Neural progenitor cell (in vitro differentiated cells): Measurements from ENCODE around the gene RBKS. TPM values are rescaled to one million over a fixed set of nuclear protein-coding genes. Genes with fewer than 3 reads are reported as not detected.

Experiments used
- DNase-seq: peaks from one replicate; pipeline ENCODE4 v3.0.0-alpha.2; 2016; ENCODE audit warnings: low spot score
- H2AFZ ChIP-seq: fragments of 200-600 bp; sonication (generic); replicated peaks from 2 replicates; pipeline ENCODE4 v1.6.1; 2016; ENCODE audit warnings: antibody characterized with exemption
- H3F3A ChIP-seq: fragments of 200-600 bp; sonication (generic); 2 replicates; pipeline ENCODE4 v1.6.1; 2016; ENCODE audit warnings: antibody characterized with exemption, low read depth
- H3K27ac ChIP-seq: fragments of 200-600 bp; sonication (generic); 2 replicates; pipeline ENCODE4 v1.5.1; 2016; ENCODE audit warnings: mild to moderate bottlenecking
- H3K27me3 ChIP-seq: fragments of 200-600 bp; sonication (generic); 2 replicates; pipeline ENCODE4 v1.6.1; 2016; ENCODE audit warnings: mild to moderate bottlenecking, moderate library complexity
- H3K36me3 ChIP-seq: fragments of 200-600 bp; sonication (generic); 2 replicates; pipeline ENCODE4 v1.5.1; 2016
- H3K4me1 ChIP-seq: fragments of 200-600 bp; sonication (generic); 2 replicates; pipeline ENCODE4 v1.6.1; 2016; ENCODE audit warnings: mixed run types
- H3K4me2 ChIP-seq: fragments of 200-600 bp; sonication (generic); 2 replicates; pipeline ENCODE4 v1.6.1; 2016
- H3K4me3 ChIP-seq: fragments of 200-600 bp; sonication (generic); 2 replicates; pipeline ENCODE4 v1.5.1; 2016
- H3K79me2 ChIP-seq: fragments of 200-600 bp; sonication (generic); 2 replicates; pipeline ENCODE4 v1.6.1; 2016; ENCODE audit warnings: low read depth
- H3K9ac ChIP-seq: fragments of 200-600 bp; sonication (generic); 2 replicates; pipeline ENCODE4 v1.6.1; 2016
- H3K9me3 ChIP-seq: fragments of 200-600 bp; sonication (generic); 2 replicates; pipeline ENCODE4 v1.5.1; 2016; ENCODE audit warnings: low read depth
- H4K20me1 ChIP-seq: fragments of 200-600 bp; sonication (generic); 2 replicates; pipeline ENCODE4 v1.6.1; 2016; ENCODE audit warnings: low read depth
- H3K27ac Mint-ChIP-seq: 3 replicates; pipeline ENCODE4 v1.8.0; 2021; ENCODE audit warnings: mixed read lengths
- H3K27me3 Mint-ChIP-seq: 2 replicates; pipeline ENCODE4 v1.8.0; 2022; ENCODE audit warnings: low read depth, mild to moderate bottlenecking, inconsistent platforms, moderate library complexity, mixed read lengths; ENCODE audit not compliant: insufficient read depth
- H3K36me3 Mint-ChIP-seq: 3 replicates; pipeline ENCODE4 v1.8.0; 2021; ENCODE audit warnings: mixed read lengths
- H3K4me1 Mint-ChIP-seq: 3 replicates; pipeline ENCODE4 v1.8.0; 2021; ENCODE audit warnings: mixed read lengths
- H3K4me3 Mint-ChIP-seq: 3 replicates; pipeline ENCODE4 v1.8.0; 2021; ENCODE audit warnings: mild to moderate bottlenecking, moderate library complexity, mixed read lengths
- H3K9me3 Mint-ChIP-seq: 3 replicates; pipeline ENCODE4 v1.8.0; 2020; ENCODE audit warnings: mixed read lengths
- CTCF ChIP-seq: fragments of 200-600 bp; sonication (generic); IDR thresholded peaks from 2 replicates; pipeline ENCODE4 v1.5.1; 2017; ENCODE audit warnings: antibody characterized with exemption, mild to moderate bottlenecking
- EZH2 ChIP-seq: fragments of 200-600 bp; sonication (generic); IDR thresholded peaks from 2 replicates; pipeline ENCODE4 v1.6.1; 2017; ENCODE audit warnings: antibody characterized with exemption, mild to moderate bottlenecking, moderate library complexity
- EZH2phosphoT487 ChIP-seq: fragments of 200-600 bp; sonication (generic); IDR thresholded peaks from 2 replicates; pipeline ENCODE4 v1.6.1; 2017; ENCODE audit warnings: antibody characterized with exemption
- total RNA-seq: library from RNA; depleted of rRNA; stranded (reverse); fragments of >200 nt; gene quantifications from 2 replicates; pipeline ENCODE4 v1.2.3, GENCODE V29; 2015; ENCODE audit warnings: low replicate concordance

The RBKS gene
- total RNA-seq, 1 donor from 2014 or later = 8.5 TPM

DNA sequence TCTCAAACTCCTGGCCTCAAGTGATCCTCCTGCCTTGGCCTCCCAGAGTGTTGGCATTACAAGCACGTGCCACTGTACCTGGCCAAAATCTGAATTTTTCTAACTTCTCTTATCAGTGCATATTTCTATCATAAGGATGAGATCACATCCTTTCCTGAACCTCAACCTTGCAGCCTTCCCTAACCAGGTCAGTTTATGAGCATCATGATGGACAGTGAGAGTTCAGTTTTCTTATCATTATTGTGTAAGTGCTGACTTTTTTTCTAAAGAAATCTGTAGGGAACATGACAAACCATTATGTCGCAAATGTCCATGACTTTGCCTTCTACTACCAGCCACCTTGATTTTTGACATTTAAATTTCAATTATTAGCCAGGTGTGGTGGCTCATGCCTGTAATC, 87.1 kb downstream of the RBKS start:
- Histone ChIP-seq H3K4me1 (no peaks in the 10 kb centered on the region), H3F3A (no peaks in the 10 kb centered on the region), H3K4me2 (no peak overlapping the region), H3K27ac (no peak overlapping the region), H3K9me3 (no peaks in the 10 kb centered on the region), H2AFZ (no peak overlapping the region), H3K79me2 (no peaks in the 10 kb centered on the region), H3K4me3 (no peak overlapping the region), H3K9ac (no peak overlapping the region), H3K36me3 (no peaks in the 10 kb centered on the region), H4K20me1 (no peaks in the 10 kb centered on the region), H3K27me3 (no peaks in the 10 kb centered on the region)
- no peak for DNase-seq
- Mint-ChIP-seq H3K27ac (no peak overlapping the region), H3K4me1 (peaks cover 8% of the 10 kb centered on the region), H3K4me3 (no peak overlapping the region), H3K27me3 (peaks cover 2% of the 10 kb centered on the region), H3K36me3 (no peaks in the 10 kb centered on the region), H3K9me3 (no peaks in the 10 kb centered on the region)
- TF ChIP-seq EZH2phosphoT487 (no peak), EZH2 (no peak), CTCF (no peak)

DNA sequence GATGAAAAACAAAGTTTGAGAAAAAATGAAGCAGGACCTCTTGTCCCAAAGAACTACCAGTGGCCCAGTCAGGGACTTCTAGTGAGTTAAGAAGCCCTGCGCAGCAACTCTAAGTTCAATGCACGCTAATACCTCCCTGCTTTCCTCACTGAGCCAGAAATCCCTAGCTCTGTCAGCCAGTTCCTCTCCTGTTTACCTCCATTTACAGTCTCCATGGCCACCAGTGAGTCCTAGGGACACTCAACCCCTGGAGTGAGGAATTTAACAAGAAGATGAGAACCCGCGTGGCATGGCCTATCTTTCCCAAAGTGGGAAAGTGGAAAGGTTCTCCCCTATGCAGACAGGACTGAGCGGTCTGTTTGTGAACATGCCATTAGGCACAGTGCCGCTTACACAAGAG, 87.6 kb downstream of the RBKS start:
- Histone ChIP-seq H3F3A (no peaks in the 10 kb centered on the region), H3K36me3 (no peaks in the 10 kb centered on the region), H3K27ac (no peak overlapping the region), H3K79me2 (no peaks in the 10 kb centered on the region), H3K4me1 (no peaks in the 10 kb centered on the region), H4K20me1 (no peaks in the 10 kb centered on the region), H3K27me3 (no peaks in the 10 kb centered on the region), H3K4me2 (no peak overlapping the region), H3K9me3 (no peaks in the 10 kb centered on the region), H2AFZ (no peak overlapping the region), H3K4me3 (no peak overlapping the region), H3K9ac (no peak overlapping the region)
- TF ChIP-seq CTCF (no peak), EZH2phosphoT487 (no peak), EZH2 (no peak)
- H3K36me3 Mint-ChIP-seq = no peaks in the 10 kb centered on the region
- H3K4me1 Mint-ChIP-seq = peaks cover 8% of the 10 kb centered on the region
- H3K27me3 Mint-ChIP-seq = peaks cover 2% of the 10 kb centered on the region
- no peak overlapping the region for H3K27ac Mint-ChIP-seq
- H3K9me3 Mint-ChIP-seq = no peaks in the 10 kb centered on the region
- H3K4me3 Mint-ChIP-seq = no peak overlapping the region
- no peak for DNase-seq

DNA sequence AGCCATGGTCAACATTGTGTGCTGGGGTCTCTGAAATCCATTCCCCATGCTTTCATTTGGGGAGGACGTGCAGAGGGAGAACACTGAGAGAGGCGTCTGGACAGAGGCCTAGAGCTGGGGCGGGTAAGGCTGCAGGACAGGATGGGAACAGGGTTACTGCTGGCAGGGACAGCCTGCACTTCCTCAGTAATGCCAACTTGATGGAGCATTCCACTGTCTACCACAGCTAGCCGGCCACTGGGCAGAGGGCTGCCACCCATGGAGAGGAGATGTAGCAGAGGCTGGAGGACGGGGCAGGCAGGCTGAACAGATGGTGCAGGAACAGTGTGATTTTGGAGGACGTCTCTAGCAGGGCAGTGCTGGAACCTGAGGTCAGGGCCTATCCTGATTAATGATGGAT, 89.3 kb downstream of the RBKS start:
- Histone ChIP-seq H4K20me1 (no peaks in the 10 kb centered on the region), H2AFZ (no peak overlapping the region), H3K4me1 (peaks cover 1% of the 10 kb centered on the region), H3K4me2 (no peak overlapping the region), H3K4me3 (no peak overlapping the region), H3F3A (no peaks in the 10 kb centered on the region), H3K27ac (no peak overlapping the region), H3K36me3 (no peaks in the 10 kb centered on the region), H3K9ac (no peak overlapping the region), H3K27me3 (no peaks in the 10 kb centered on the region), H3K79me2 (no peaks in the 10 kb centered on the region), H3K9me3 (no peaks in the 10 kb centered on the region)
- no peak for DNase-seq
- H3K36me3 Mint-ChIP-seq = no peaks in the 10 kb centered on the region
- H3K27ac Mint-ChIP-seq = no peak overlapping the region
- no peak for TF ChIP-seq EZH2
- no peak for TF ChIP-seq EZH2phosphoT487
- no peak for TF ChIP-seq CTCF
- no peaks in the 10 kb centered on the region for H3K9me3 Mint-ChIP-seq
- peaks cover 13% of the 10 kb centered on the region for H3K4me1 Mint-ChIP-seq
- H3K4me3 Mint-ChIP-seq = no peak overlapping the region
- H3K27me3 Mint-ChIP-seq = peaks cover 3% of the 10 kb centered on the region

DNA sequence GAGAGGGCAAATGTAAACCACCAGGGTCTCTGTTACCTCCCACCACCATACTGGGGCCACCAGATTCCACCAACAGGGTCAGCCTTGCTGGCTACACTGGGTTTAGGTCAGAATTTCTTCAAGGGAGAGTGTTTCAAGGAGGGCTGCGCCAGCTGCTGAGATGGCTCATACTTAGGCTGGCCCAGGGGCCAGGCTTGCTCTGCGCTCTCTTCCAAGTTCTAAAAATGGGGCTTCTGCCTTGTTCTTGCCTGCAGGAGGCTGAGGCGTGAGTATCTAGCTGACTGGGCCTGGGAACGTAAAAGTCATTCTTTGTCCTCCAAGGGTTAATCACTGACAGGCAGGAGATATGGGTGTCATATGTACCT, 90.6 kb downstream of the RBKS start:
- H3K27ac Mint-ChIP-seq = no peak overlapping the region
- H3K4me3 Mint-ChIP-seq = no peak overlapping the region
- no peak for TF ChIP-seq EZH2phosphoT487
- TF ChIP-seq CTCF = no peak
- no peak for TF ChIP-seq EZH2
- H3K4me3 ChIP-seq = no peak overlapping the region
- no peaks in the 10 kb centered on the region for H3K79me2 ChIP-seq
- DNase-seq = no peak
- H3K4me2 ChIP-seq = no peak overlapping the region
- H3K36me3 Mint-ChIP-seq = no peaks in the 10 kb centered on the region
- H3K36me3 ChIP-seq = no peaks in the 10 kb centered on the region
- no peaks in the 10 kb centered on the region for H3K27me3 ChIP-seq
- no peaks in the 10 kb centered on the region for H3K9me3 Mint-ChIP-seq
- peaks cover 7% of the 10 kb centered on the region for H3K4me1 ChIP-seq
- no peak overlapping the region for H2AFZ ChIP-seq
- H3K27me3 Mint-ChIP-seq = peaks cover 3% of the 10 kb centered on the region
- no peak overlapping the region for H3K27ac ChIP-seq
- H3K4me1 Mint-ChIP-seq = peaks cover 24% of the 10 kb centered on the region
- H3F3A ChIP-seq = no peaks in the 10 kb centered on the region
- no peak overlapping the region for H3K9ac ChIP-seq
- no peaks in the 10 kb centered on the region for H3K9me3 ChIP-seq
- H4K20me1 ChIP-seq = no peaks in the 10 kb centered on the region
